ENCODE data around the gene RPUSD3.

GRCh38 chr3:9820543-9820942 is 23.3 kb downstream of the RPUSD3 start:
- TF ChIP-seq EP300 (IDR thresholded peaks at IDR 0.05) (no peak), CTCF (IDR thresholded peaks at IDR 0.05) (no peak)
